ENCODE measurements around the gene CFDP1.
A peak's percentile ranks its signal among the peaks of the same experiment; 100 is the strongest.

CFDP1 gene

GRCh38 chr16:75402821-75403475 lies 30.4 kb downstream of the CFDP1 start:
- Histone ChIP-seq H3K4me2 (peak overlapping the region in 1 of 11 experiments; percentile 58; a peak in 3 of 22 replicates), H3K27ac (no peak overlapping the region), H3K36me3 (peaks cover 27 to 67% (median 40%) of the 10 kb centered on the region in 11 experiments), H3K9ac (no peak overlapping the region), H3K4me3 (no peak overlapping the region), H3K4me1 (peaks cover 10 to 27% (median 18%) of the 10 kb centered on the region in 10 experiments; a peak in 19 of 20 replicates), H4K20me1 (peaks cover 0 to 66% (median 21%) of the 10 kb centered on the region in 11 experiments; a peak in 13 of 22 replicates), H3K27me3 (peaks cover 0 to 15% (median 0%) of the 10 kb centered on the region in 11 experiments; a peak in 3 of 22 replicates), H3K9me3 (replicated peaks in 1 of 11) (no peaks in the 10 kb centered on the region)
- TF ChIP-seq Cebpa-rat (IDR thresholded peaks at IDR 0.05) = no peak

DNA sequence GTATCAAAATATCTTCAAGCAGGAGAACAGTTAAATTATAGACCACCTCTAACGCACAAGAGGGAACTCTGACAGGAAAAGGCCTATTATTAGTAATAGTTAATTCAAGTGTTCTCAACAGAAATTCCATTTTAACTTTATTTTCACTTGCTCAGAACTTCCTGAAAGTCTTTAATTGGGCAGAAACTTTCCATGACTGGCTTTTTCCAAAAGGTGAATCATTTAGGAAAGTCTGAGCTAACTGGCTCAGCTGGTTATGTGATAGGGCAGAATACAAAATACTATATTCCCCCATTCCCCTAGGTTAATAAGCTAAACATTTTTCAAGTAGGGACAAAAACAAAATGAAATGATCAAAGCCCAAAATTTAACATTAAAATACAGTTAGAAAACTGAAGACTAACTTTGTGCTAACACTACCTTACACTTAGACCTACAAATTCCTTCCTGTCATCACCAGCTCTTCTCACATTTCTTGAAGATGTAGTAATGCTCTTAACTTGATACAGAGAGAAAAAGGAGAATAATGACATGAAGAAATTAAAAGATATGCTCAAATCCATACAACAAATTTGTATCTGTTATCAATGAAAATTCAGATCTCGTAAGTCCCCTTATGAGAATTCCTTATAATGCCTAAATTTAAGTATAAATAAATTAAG lies 31.0 kb downstream of the CFDP1 start:
- H3K27ac ChIP-seq = no peak overlapping the region
- H3K4me1 ChIP-seq = peaks cover 4 to 21% (median 12%) of the 10 kb centered on the region in 10 experiments; a peak in 18 of 20 replicates
- H3K27me3 ChIP-seq = peaks cover 0 to 18% (median 0%) of the 10 kb centered on the region in 11 experiments; a peak in 3 of 22 replicates
- H3K9ac ChIP-seq = peak overlapping the region in 1 of 11 experiments; percentile 20; a peak in 3 of 22 replicates
- TF ChIP-seq Cebpa-rat (IDR thresholded peaks at IDR 0.05) = no peak
- no peaks in the 10 kb centered on the region for H3K9me3 ChIP-seq (replicated peaks in 1 of 11)
- H4K20me1 ChIP-seq = peaks cover 0 to 67% (median 23%) of the 10 kb centered on the region in 11 experiments; a peak in 13 of 22 replicates
- peak overlapping the region in 7 of 11 experiments; percentile 16 to 58 (median 28); a peak in 13 of 22 replicates for H3K4me2 ChIP-seq
- no peak overlapping the region for H3K4me3 ChIP-seq
- peaks cover 26 to 68% (median 45%) of the 10 kb centered on the region in 11 experiments for H3K36me3 ChIP-seq

DNA sequence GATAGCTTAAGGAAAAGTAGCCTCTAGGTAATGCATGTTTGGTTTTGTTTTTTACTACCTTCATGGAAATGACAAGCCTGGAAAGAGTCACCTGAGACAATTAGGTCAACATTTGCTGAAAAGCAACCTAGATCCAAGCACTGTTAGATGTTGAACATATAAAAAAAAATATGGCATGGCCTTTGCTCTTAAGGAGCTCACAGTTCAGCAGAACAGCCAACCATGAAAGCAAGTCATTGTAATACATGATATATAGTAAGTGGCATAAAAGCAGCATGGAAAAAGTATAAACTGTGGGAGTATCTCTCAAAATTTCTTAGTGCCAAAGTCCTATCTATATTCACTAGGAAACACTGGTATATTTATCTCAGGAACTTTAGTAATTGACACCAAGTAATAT lies 31.6 kb downstream of the CFDP1 start:
- Histone ChIP-seq H3K4me3 (no peak overlapping the region), H3K27me3 (peaks cover 0 to 18% (median 0%) of the 10 kb centered on the region in 11 experiments; a peak in 3 of 22 replicates), H3K4me1 (peaks cover 0 to 15% (median 11%) of the 10 kb centered on the region in 10 experiments; a peak in 17 of 20 replicates), H3K9ac (no peak overlapping the region; a peak in 1 of 22 replicates), H3K9me3 (replicated peaks in 1 of 11) (no peaks in the 10 kb centered on the region), H3K27ac (no peak overlapping the region), H3K4me2 (peak overlapping the region in 7 of 11 experiments; percentile 16 to 58 (median 28); a peak in 11 of 22 replicates), H3K36me3 (peaks cover 20 to 62% (median 40%) of the 10 kb centered on the region in 11 experiments), H4K20me1 (peaks cover 0 to 67% (median 23%) of the 10 kb centered on the region in 11 experiments; a peak in 13 of 22 replicates)
- no peak for TF ChIP-seq Cebpa-rat (IDR thresholded peaks at IDR 0.05)

GRCh38 chr16:75398333-75398732 lies 35.0 kb downstream of the CFDP1 start:
- no peak for TF ChIP-seq Cebpa-rat (IDR thresholded peaks at IDR 0.05)
- H4K20me1 ChIP-seq = peaks cover 0 to 94% (median 18%) of the 10 kb centered on the region in 11 experiments; a peak in 13 of 22 replicates
- peaks cover 0 to 14% (median 11%) of the 10 kb centered on the region in 10 experiments; a peak in 15 of 20 replicates for H3K4me1 ChIP-seq
- H3K27ac ChIP-seq = no peak overlapping the region
- no peak overlapping the region for H3K9ac ChIP-seq
- peaks cover 0 to 32% (median 0%) of the 10 kb centered on the region in 11 experiments; a peak in 4 of 22 replicates for H3K27me3 ChIP-seq
- H3K4me2 ChIP-seq = no peak overlapping the region
- peaks cover 19 to 58% (median 33%) of the 10 kb centered on the region in 11 experiments for H3K36me3 ChIP-seq
- no peaks in the 10 kb centered on the region for H3K9me3 ChIP-seq (replicated peaks in 1 of 11)
- no peak overlapping the region for H3K4me3 ChIP-seq

DNA sequence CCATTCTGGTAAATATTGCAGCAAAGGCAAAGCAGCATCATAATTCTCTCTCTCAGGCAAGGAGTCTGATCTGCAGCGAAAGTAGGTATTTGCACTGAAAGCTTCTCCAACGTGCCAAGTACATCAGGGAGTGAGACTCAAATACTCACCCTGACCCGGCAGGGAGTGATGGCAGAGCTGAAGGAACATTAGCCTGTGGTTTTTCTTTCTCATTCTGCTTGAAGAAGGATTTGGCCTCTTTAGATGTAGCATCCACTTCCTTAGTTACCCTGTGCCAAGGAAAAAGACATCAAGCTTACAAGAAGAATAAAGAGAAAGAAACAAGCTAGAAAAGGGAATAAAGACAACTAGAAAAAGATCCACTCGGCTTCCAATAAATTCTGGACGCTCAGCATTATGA lies 38.4 kb downstream of the CFDP1 start:
- no peaks in the 10 kb centered on the region for H3K9me3 ChIP-seq (replicated peaks in 1 of 11)
- H4K20me1 ChIP-seq = peaks cover 0 to 96% (median 24%) of the 10 kb centered on the region in 11 experiments; a peak in 15 of 22 replicates
- no peak overlapping the region for H3K27ac ChIP-seq
- TF ChIP-seq Cebpa-rat (IDR thresholded peaks at IDR 0.05) = no peak
- no peak overlapping the region for H3K9ac ChIP-seq
- peaks cover 0 to 10% (median 6%) of the 10 kb centered on the region in 10 experiments; a peak in 12 of 20 replicates for H3K4me1 ChIP-seq
- peaks cover 43 to 77% (median 63%) of the 10 kb centered on the region in 11 experiments for H3K36me3 ChIP-seq
- H3K4me3 ChIP-seq = no peak overlapping the region
- peaks cover 0 to 62% (median 0%) of the 10 kb centered on the region in 11 experiments; a peak in 7 of 22 replicates for H3K27me3 ChIP-seq
- no peak overlapping the region for H3K4me2 ChIP-seq

DNA sequence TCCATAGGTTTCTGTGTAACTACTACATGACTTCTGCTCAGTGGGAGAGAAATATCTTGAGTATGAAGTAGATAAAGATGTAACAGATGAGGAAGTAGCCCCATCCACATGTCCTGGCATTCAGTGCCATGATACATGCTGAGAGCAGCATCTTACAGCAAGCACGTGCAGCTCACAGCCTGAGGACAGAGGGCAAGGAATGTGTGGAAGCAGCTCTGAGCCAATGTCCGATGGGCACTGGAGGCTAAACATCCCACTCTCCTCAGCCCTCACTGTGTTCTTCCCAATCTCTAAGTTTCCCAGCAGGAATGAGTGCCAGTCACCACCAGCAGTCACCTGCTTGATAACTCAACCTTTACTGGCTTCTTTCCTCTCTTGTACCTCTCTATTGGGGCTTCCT lies 40.4 kb downstream of the CFDP1 start:
- peaks cover 37 to 83% (median 69%) of the 10 kb centered on the region in 11 experiments for H3K36me3 ChIP-seq
- H4K20me1 ChIP-seq = peaks cover 0 to 96% (median 35%) of the 10 kb centered on the region in 11 experiments; a peak in 16 of 22 replicates
- no peak for TF ChIP-seq Cebpa-rat (IDR thresholded peaks at IDR 0.05)
- H3K4me2 ChIP-seq = no peak overlapping the region
- H3K9me3 ChIP-seq (replicated peaks in 1 of 11) = no peaks in the 10 kb centered on the region
- H3K4me1 ChIP-seq = peaks cover 0 to 21% (median 17%) of the 10 kb centered on the region in 10 experiments; a peak in 13 of 20 replicates
- H3K9ac ChIP-seq = no peak overlapping the region
- no peak overlapping the region for H3K27ac ChIP-seq
- peaks cover 0 to 75% (median 0%) of the 10 kb centered on the region in 11 experiments; a peak in 7 of 22 replicates for H3K27me3 ChIP-seq
- no peak overlapping the region for H3K4me3 ChIP-seq

DNA sequence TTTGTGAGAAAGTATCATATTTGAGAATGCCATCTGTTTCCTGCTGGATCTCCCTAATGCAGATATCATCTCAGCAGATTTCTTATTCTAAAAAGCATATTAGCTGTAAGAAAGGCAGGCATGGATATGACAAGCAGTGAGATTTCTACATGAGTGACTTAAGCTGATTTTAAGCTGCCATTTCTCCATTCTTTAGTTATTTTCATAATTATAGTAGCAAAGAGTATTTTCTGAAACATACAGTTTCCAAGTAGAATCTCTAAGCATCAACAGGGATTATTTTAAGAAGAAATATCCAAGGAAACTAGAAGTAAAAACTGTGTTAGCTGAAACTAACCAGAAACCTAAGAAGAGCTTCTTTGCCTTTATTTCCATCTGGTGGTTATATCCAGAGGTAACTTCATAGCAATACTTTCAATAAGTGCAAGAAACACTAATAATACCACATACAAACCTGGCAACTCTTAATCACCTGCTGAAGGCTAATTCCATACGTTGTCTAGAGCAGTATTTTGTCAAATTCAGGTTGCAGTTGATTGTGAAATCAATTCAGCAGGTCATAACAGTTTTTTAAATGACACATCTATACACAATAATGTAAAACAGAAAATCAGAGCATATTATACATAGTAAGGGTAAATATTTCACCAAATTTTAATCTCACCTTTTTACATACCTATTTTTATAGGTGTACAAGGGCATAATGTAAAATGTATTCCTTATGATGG lies 42.2 kb downstream of the CFDP1 start:
- no peak for TF ChIP-seq Cebpa-rat (IDR thresholded peaks at IDR 0.05)
- Histone ChIP-seq H3K27me3 (peaks cover 0 to 87% (median 0%) of the 10 kb centered on the region in 11 experiments; a peak in 7 of 22 replicates), H3K4me3 (no peak overlapping the region), H4K20me1 (peaks cover 2 to 97% (median 46%) of the 10 kb centered on the region in 11 experiments; a peak in 16 of 22 replicates), H3K27ac (no peak overlapping the region), H3K9me3 (replicated peaks in 1 of 11) (no peaks in the 10 kb centered on the region), H3K4me1 (peaks cover 0 to 21% (median 17%) of the 10 kb centered on the region in 10 experiments; a peak in 13 of 20 replicates), H3K9ac (no peak overlapping the region), H3K36me3 (peaks cover 37 to 86% (median 67%) of the 10 kb centered on the region in 11 experiments), H3K4me2 (no peak overlapping the region)

DNA sequence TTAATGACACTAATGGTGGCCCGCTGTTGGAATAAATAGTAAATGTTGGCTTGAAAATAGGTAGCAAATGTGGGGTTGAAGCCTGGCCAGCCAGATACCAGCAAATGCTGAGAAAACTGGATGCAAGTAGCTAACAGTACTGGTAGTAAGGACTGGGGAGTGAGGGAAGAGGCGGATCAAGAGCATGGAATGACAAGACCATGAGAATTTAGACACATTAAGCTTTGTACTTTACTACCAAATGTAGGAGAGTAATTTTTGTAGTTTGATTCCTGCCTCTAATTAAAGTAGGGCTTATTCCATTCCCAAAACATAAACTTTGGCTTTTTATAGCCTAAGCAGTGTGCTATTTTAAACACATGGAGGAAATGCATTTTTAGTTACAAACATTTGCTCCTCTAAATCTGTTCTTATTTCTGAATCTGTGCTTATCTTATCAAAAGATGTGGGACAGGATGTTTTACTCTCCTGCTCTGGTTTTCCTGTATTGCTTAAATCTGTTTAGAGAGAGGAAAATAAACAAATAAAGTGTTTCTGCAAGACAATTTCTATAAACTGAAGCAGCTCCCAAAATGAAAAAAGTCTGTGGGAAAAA lies 44.1 kb downstream of the CFDP1 start:
- no peaks in the 10 kb centered on the region for H3K9me3 ChIP-seq (replicated peaks in 1 of 11)
- H3K9ac ChIP-seq = no peak overlapping the region
- peaks cover 0 to 92% (median 0%) of the 10 kb centered on the region in 11 experiments; a peak in 8 of 22 replicates for H3K27me3 ChIP-seq
- no peak overlapping the region for H3K27ac ChIP-seq
- TF ChIP-seq Cebpa-rat (IDR thresholded peaks at IDR 0.05) = no peak
- peaks cover 0 to 21% (median 17%) of the 10 kb centered on the region in 10 experiments; a peak in 13 of 20 replicates for H3K4me1 ChIP-seq
- no peak overlapping the region for H3K4me3 ChIP-seq
- peaks cover 6 to 97% (median 56%) of the 10 kb centered on the region in 11 experiments; a peak in 20 of 22 replicates for H4K20me1 ChIP-seq
- peak overlapping the region in 7 of 11 experiments; percentile 14 to 49 (median 39); a peak in 11 of 22 replicates for H3K4me2 ChIP-seq
- peaks cover 29 to 72% (median 55%) of the 10 kb centered on the region in 11 experiments for H3K36me3 ChIP-seq

Measured in BLaER1 treated with 17β-estradiol and CSF1 and Interleukin-3, amounts not matched to agents 10 nM and 100 nM (cell line).